OCI-M2 (cell line): ENCODE results near the gene COX6A2.
"Not testable (repeated sequence)": the region's sequence is repeated elsewhere in the genome, so short reads cannot be mapped to it uniquely, and the experiment has no call there.

Experiments
- DNase-seq: peaks from one replicate; lab custom pipeline; 2025; ENCODE audit not compliant: unreplicated experiment; lab: John Stamatoyannopoulos, UW

Gene COX6A2

GRCh38 chr16:31439023-31439422 lies 10.9 kb upstream of the COX6A2 start:
- DNase-seq = not testable (repeated sequence)

DNA sequence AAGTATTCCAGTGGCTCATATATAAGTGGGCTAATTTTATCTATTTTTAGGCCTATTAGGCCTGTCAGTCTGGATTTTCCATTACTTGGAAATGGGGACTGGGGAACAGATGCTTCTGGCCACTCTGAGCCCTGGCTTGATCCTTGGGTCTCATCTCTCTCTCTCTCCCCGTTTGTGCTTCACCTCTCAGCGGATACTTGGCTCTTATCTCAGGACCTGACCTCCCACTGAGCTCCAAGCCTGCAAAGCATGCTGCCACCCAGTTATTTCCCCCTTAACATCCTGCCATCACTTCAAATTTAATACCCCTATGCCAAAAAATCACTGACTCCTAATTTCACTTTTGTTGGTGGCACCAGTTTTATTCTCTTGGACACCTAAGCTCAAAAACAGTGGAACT lies 10.3 kb upstream of the COX6A2 start:
- DNase-seq = no peak

DNA sequence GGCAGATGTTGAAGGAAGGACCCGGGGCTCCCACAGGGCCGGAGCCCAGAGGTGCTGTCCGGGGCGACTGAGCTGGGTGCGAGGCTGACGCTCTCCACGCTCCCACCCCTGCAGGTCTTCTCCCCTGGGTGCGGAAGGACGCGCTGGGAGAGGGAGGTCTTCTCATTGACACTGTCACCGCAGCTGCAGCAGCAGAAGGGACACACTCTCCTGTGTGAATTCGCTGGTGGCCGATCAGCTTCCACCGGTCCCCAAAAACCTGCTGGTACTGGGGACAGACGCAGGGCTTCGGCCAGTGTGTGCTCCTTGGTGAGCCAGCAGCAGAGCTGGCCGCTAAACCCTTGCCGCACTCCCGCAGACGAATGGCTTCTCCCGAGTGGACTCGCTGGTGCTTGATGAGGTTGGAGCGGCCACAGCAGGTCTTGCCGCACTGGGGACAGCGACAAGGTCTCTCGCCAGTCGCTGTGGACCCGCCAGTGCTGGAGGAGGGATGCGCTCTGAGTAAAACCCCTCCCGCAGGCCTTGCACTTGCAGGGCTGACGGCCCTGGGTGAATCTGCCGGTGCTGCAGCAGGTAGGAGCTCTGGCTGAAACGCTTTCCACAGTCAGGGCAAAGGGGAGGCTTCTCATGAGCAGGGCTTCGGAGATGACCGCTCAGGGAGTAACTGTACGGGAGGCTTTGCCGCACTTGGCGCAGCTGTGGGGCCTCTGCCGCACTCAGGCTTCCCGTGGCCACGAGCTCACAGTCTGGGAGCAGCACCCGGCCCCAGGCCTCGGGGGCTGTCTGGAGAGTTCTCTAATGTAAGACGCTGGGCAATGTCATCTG lies 8.3 kb upstream of the COX6A2 start:
- no peak for DNase-seq

- DNase-seq = no peak
These were observed 7.4 kb upstream of the COX6A2 start for GRCh38 chr16:31435341-31436220.

- DNase-seq = no peak
These were observed 2.4 kb upstream of the COX6A2 start for GRCh38 chr16:31430380-31431052.

GRCh38 chr16:31429796-31430195 lies 1.6 kb upstream of the COX6A2 start:
- no peak for DNase-seq

DNA sequence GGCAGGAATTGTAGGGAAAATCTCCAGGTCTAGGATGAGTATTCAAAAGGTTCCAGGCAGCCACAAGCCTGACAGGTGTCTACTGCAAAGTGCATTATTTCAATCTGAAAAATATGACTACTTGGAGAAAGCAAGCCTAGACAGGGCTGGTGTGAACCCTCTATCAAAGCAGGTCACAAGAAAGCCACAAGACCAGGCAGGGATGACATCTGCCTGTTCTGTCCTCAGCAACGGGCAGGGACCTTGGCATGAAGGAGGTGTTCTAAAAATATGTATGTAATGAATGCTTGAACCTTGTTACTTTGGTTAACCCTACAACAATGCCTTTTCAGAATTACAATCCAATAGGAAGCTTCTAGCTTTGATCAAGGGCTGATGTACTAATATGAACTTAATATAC lies 1.2 kb upstream of the COX6A2 start:
- DNase-seq = no peak

DNA sequence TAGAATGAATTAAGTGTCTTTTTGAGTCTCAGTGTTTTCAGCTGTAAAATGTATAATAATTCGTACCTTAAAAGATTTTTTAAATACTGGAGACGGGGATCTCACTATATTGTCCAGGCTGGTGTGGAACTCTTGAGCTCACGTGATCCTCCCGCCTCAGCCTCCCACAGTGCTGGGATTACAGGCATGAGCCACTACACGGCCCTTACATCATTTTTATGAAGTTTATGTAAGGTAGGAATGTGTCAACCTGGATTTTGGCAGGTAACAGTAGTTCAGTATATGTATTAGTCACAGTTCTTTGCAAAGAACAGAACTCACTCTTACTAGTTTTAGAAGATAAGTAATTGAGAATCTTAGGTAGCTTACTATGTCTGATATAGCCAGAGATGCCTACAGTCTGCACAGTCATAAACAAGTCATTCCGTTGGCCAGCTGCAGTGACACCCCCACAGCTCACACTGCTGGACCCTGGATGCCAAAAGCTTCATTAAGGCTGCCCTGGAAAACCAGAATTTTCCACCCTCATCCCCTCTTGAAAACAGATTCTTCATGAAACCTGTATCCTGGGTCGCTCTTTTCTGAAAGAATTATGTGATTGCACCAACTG lies 583 bp upstream of the COX6A2 start:
- DNase-seq = no peak

GRCh38 chr16:31427441-31428278 lies 500 bp downstream of the COX6A2 start:
- DNase-seq = no peak

DNA sequence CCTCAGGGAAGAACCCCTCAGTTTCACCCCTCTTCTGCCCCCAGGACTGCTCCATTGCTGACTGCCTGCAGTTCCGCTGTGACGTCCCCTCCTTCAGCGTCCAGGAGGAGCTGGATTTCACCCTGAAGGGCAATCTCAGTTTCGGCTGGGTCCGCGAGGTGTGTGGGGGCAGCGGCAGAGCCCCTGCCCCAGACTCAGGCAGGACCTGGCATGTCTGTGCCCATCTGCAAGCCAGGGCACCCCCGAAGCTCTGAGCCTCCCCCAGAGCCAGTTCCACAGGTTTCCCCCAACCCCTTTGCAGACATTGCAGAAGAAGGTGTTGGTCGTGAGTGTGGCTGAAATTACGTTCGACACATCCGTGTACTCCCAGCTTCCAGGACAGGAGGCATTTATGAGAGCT lies 4.4 kb downstream of the COX6A2 start:
- no peak for DNase-seq

- no peak for DNase-seq
These were observed 4.9 kb downstream of the COX6A2 start for GRCh38 chr16:31423241-31423640.

GRCh38 chr16:31421587-31421986 lies 6.6 kb downstream of the COX6A2 start:
- no peak for DNase-seq

GRCh38 chr16:31420037-31420436 lies 8.1 kb downstream of the COX6A2 start:
- DNase-seq = no peak

- no peak for DNase-seq
These were observed 10.2 kb downstream of the COX6A2 start for GRCh38 chr16:31417916-31418315.

- not testable (repeated sequence) for DNase-seq
These were observed 11.1 kb downstream of the COX6A2 start for GRCh38 chr16:31417036-31417435.

GRCh38 chr16:31416371-31416770 lies 11.8 kb downstream of the COX6A2 start:
- DNase-seq = no peak

GRCh38 chr16:31414706-31415105 lies 13.5 kb downstream of the COX6A2 start:
- DNase-seq = no peak

DNA sequence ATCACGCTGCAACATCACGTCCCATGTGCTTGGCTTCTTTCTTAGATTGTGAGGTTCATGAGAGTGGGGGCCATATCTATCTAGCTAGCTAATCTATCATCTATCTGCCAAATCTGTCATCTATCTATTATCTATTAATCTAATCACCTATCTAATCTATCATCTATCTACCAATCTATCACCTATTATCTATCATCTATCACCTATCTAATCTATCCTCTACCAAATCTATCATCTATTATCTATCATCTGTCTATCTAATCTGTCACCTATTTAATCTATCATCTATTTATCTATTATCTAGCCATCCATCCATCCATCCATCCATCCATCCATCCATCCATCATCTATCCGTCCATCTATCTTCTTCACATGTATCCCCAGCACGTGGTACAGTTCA lies 14.2 kb downstream of the COX6A2 start:
- DNase-seq = no peak

- DNase-seq = no peak
These were observed 14.8 kb downstream of the COX6A2 start for GRCh38 chr16:31413381-31413780.

- no peak for DNase-seq
These were observed 15.4 kb downstream of the COX6A2 start for GRCh38 chr16:31412750-31413149.
